Neural cell (in vitro differentiated cells): Measurements from ENCODE around the gene GAB2. TPM values are rescaled to one million over a fixed set of nuclear protein-coding genes. Genes with fewer than 3 reads are reported as not detected.

Source experiments
- H2AFZ ChIP-seq: fragments of 200-600, 300-800 bp; sonication (generic), shearing (Covaris generic); 2 replicates; pipeline ENCODE4 v1.6.0; 2014; ENCODE audit warnings: low read depth, mild to moderate bottlenecking, antibody characterized with exemption, low read length, moderate library complexity
- H3F3A ChIP-seq: fragments of 200-600 bp; shearing (Covaris generic); 2 replicates; pipeline ENCODE4 v1.6.1; 2016; ENCODE audit warnings: mild to moderate bottlenecking, moderate library complexity, mixed read lengths, antibody characterized with exemption, low read length; ENCODE audit not compliant: insufficient read depth, poor library complexity, severe bottlenecking
- H3K27ac ChIP-seq: fragments of 200-600, 300-800 bp; sonication (generic), shearing (Covaris generic); 2 replicates; pipeline ENCODE4 v1.5.1; 2014; ENCODE audit warnings: mild to moderate bottlenecking, low read length, moderate library complexity
- H3K27me3 ChIP-seq: fragments of 300-800, 200-600 bp; sonication (generic), shearing (Covaris generic); 2 replicates; pipeline ENCODE4 v1.6.0; 2014; ENCODE audit warnings: mild to moderate bottlenecking, low read depth, low read length, moderate library complexity; ENCODE audit not compliant: insufficient read depth
- H3K36me3 ChIP-seq: fragments of 300-800, 200-600 bp; sonication (generic), shearing (Covaris generic); 2 replicates; pipeline ENCODE4 v1.5.1; 2014; ENCODE audit warnings: mild to moderate bottlenecking, antibody characterized with exemption, low read length, moderate library complexity; ENCODE audit not compliant: insufficient read depth
- H3K4me2 ChIP-seq: fragments of 300-800, 200-600 bp; sonication (generic), shearing (Covaris generic); 2 replicates; pipeline ENCODE4 v1.6.0; 2014; ENCODE audit warnings: mild to moderate bottlenecking, low read length
- H3K4me3 ChIP-seq: fragments of 300-800, 200-600 bp; sonication (generic), shearing (Covaris generic); 2 replicates; pipeline ENCODE4 v1.5.1; 2014; ENCODE audit warnings: mild to moderate bottlenecking, low read length, moderate library complexity
- H3K79me2 ChIP-seq: fragments of 200-600 bp; shearing (Covaris generic); replicated peaks from 2 replicates; pipeline ENCODE4 v1.6.0; 2014; ENCODE audit warnings: mild to moderate bottlenecking, low read length, moderate library complexity; ENCODE audit not compliant: insufficient read depth
- H3K9ac ChIP-seq: fragments of 300-800, 200-600 bp; sonication (generic), shearing (Covaris generic); 2 replicates; pipeline ENCODE4 v1.6.1; 2016; ENCODE audit warnings: mild to moderate bottlenecking, low read length, mixed read lengths
- H3K9me2 ChIP-seq: fragments of 200-600 bp; shearing (Covaris generic); 2 replicates; pipeline ENCODE4 v1.6.1; 2016; ENCODE audit warnings: mild to moderate bottlenecking, low read length, mixed read lengths; ENCODE audit not compliant: insufficient read depth
- H3K9me3 ChIP-seq: fragments of 200-600, 300-800 bp; sonication (generic), shearing (Covaris generic); 2 replicates; pipeline ENCODE4 v1.6.1; 2016; ENCODE audit warnings: mild to moderate bottlenecking, mixed run types, low read length, moderate library complexity, mixed read lengths
- H4K20me1 ChIP-seq: fragments of 200-600 bp; shearing (Covaris generic); 2 replicates; pipeline ENCODE4 v1.6.1; 2016; ENCODE audit warnings: mild to moderate bottlenecking, mixed run types; ENCODE audit not compliant: insufficient read depth
- CTCF ChIP-seq: fragments of 450-650 bp; IDR thresholded peaks from 2 replicates; pipeline ENCODE4 v1.5.1; 2014; ENCODE audit warnings: antibody characterized with exemption, mild to moderate bottlenecking, moderate library complexity; ENCODE audit not compliant: poor library complexity, severe bottlenecking
- EP300 ChIP-seq: fragments of 450-650 bp; conservative IDR thresholded peaks from 2 replicates; pipeline ENCODE4 v1.6.1; 2014; ENCODE audit warnings: antibody characterized with exemption, mild to moderate bottlenecking, moderate library complexity; ENCODE audit not compliant: poor library complexity, severe bottlenecking
- EZH2 ChIP-seq: fragments of 200-600, 300-800 bp; shearing (Covaris generic), sonication (generic); IDR thresholded peaks from 2 replicates; pipeline ENCODE4 v1.6.1; 2014; ENCODE audit warnings: antibody characterized with exemption, low read length, borderline replicate concordance, mild to moderate bottlenecking; ENCODE audit not compliant: insufficient read depth, poor library complexity, severe bottlenecking
- MXI1 ChIP-seq: fragments of 450-650 bp; conservative IDR thresholded peaks from 2 replicates; pipeline ENCODE4 v1.6.1; 2014; ENCODE audit warnings: antibody characterized with exemption, mild to moderate bottlenecking; ENCODE audit not compliant: poor library complexity, severe bottlenecking
- POLR2AphosphoS5 ChIP-seq: IDR thresholded peaks from 2 replicates; pipeline ENCODE4 v1.6.1; 2012
- REST ChIP-seq: IDR thresholded peaks from 2 replicates; pipeline ENCODE4 v1.6.1; 2012; ENCODE audit warnings: borderline replicate concordance
- SMC3 ChIP-seq: fragments of 450-650 bp; conservative IDR thresholded peaks from 2 replicates; pipeline ENCODE4 v1.6.1; 2014; ENCODE audit warnings: antibody characterized with exemption, mild to moderate bottlenecking, moderate library complexity; ENCODE audit not compliant: poor library complexity
- TAF1 ChIP-seq: IDR thresholded peaks from 2 replicates; pipeline ENCODE4 v1.6.1; 2012; ENCODE audit warnings: low read depth
- polyA plus RNA-seq: library from polyadenylated mRNA; depleted of rRNA; stranded (reverse); fragments of >200 nt; gene quantifications from 2 replicates; pipeline ENCODE4 v1.2.3, GENCODE V29; 2014

The GAB2 gene
- polyA plus RNA-seq, 1 donor from 2014 or later: 21.9 TPM

GRCh38 chr11:78244546-78245255 lies 172.9 kb downstream of the GAB2 start:
- no peak overlapping the region for H3K4me3 ChIP-seq
- H3K4me2 ChIP-seq: no peak overlapping the region
- TF ChIP-seq MXI1 (no peak), EZH2 (no peak), CTCF (no peak), EP300 (no peak), TAF1 (no peak), POLR2AphosphoS5 (no peak), REST (no peak), SMC3 (no peak)
- no peaks in the 10 kb centered on the region for H3F3A ChIP-seq
- no peaks in the 10 kb centered on the region for H3K36me3 ChIP-seq
- H4K20me1 ChIP-seq: no peaks in the 10 kb centered on the region
- no peak overlapping the region for H3K27ac ChIP-seq
- H2AFZ ChIP-seq: no peak overlapping the region
- no peaks in the 10 kb centered on the region for H3K27me3 ChIP-seq
- peaks cover 8% of the 10 kb centered on the region for H3K9me3 ChIP-seq
- H3K79me2 ChIP-seq: no peaks in the 10 kb centered on the region
- H3K9ac ChIP-seq: no peak overlapping the region
- no peaks in the 10 kb centered on the region for H3K9me2 ChIP-seq

GRCh38 chr11:78244080-78244479 lies 173.5 kb downstream of the GAB2 start:
- Histone ChIP-seq H4K20me1 (no peaks in the 10 kb centered on the region), H3K4me2 (no peak overlapping the region), H3K27me3 (no peaks in the 10 kb centered on the region), H3K79me2 (no peaks in the 10 kb centered on the region), H3K27ac (no peak overlapping the region), H3F3A (no peaks in the 10 kb centered on the region), H2AFZ (no peak overlapping the region), H3K36me3 (no peaks in the 10 kb centered on the region), H3K9me3 (peaks cover 8% of the 10 kb centered on the region), H3K9me2 (no peaks in the 10 kb centered on the region), H3K9ac (no peak overlapping the region), H3K4me3 (no peak overlapping the region)
- TF ChIP-seq REST: no peak
- no peak for TF ChIP-seq EP300
- no peak for TF ChIP-seq EZH2
- no peak for TF ChIP-seq TAF1
- TF ChIP-seq POLR2AphosphoS5: no peak
- TF ChIP-seq CTCF: no peak
